WTC11 (cell line): ENCODE data around the gene PTPRN2. TPM values are rescaled to one million over a fixed set of nuclear protein-coding genes. Genes with fewer than 3 reads are reported as not detected.

Source experiments
- ATAC-seq: fragments of 200-7000 bp; cut with Tn5 transposase; 2 replicates; pipeline ENCODE4 v1.10.0; 2021; ENCODE audit warnings: mild to moderate bottlenecking, moderate library complexity
- CTCF ChIA-PET: fragments of 300-600 bp; sonication (Branson Sonifier 250); formaldehyde crosslinking; loops from one replicate; lab custom pipeline; 2021; ENCODE audit warnings: antibody characterized with exemption; lab: Charles Lee
- POLR2A ChIA-PET: fragments of 350-600 bp; sonication (Branson Sonifier 250); formaldehyde crosslinking; loops from one replicate; lab custom pipeline; 2021; ENCODE audit warnings: antibody characterized with exemption; lab: Charles Lee
- DNase-seq: peaks from one replicate; pipeline ENCODE4 v3.0.0; 2021; ENCODE audit warnings: low spot score
- H3K27ac Mint-ChIP-seq: 2 replicates; pipeline ENCODE4 v1.8.0; 2021; ENCODE audit warnings: mixed read lengths
- H3K27me3 Mint-ChIP-seq: 2 replicates; pipeline ENCODE4 v1.8.0; 2021; ENCODE audit warnings: low read depth, mild to moderate bottlenecking, moderate library complexity, mixed read lengths
- H3K36me3 Mint-ChIP-seq: 2 replicates; pipeline ENCODE4 v1.8.0; 2021; ENCODE audit warnings: mixed read lengths
- H3K4me1 Mint-ChIP-seq: 2 replicates; pipeline ENCODE4 v1.8.0; 2022; ENCODE audit warnings: mixed read lengths
- H3K4me3 Mint-ChIP-seq: 2 replicates; pipeline ENCODE4 v1.8.0; 2021; ENCODE audit warnings: mild to moderate bottlenecking, moderate library complexity, mixed read lengths
- H3K9me3 Mint-ChIP-seq: 2 replicates; pipeline ENCODE4 v1.8.0; 2021; ENCODE audit warnings: mixed read lengths
- AFF4 ChIP-seq: sonication (generic); formaldehyde crosslinking; IDR thresholded peaks from 2 replicates; pipeline ENCODE4 v1.8.1; 2023; ENCODE audit warnings: mild to moderate bottlenecking, missing genetic modification reagents, borderline replicate concordance
- CREM ChIP-seq: sonication (generic); formaldehyde crosslinking; IDR thresholded peaks from 2 replicates; pipeline ENCODE4 v1.8.1; 2022; ENCODE audit warnings: mild to moderate bottlenecking, missing genetic modification reagents, moderate library complexity
- E2F4 ChIP-seq: sonication (generic); formaldehyde crosslinking; IDR thresholded peaks from 2 replicates; pipeline ENCODE4 v1.8.1; 2022; ENCODE audit warnings: low read depth, mild to moderate bottlenecking, moderate library complexity, missing genetic modification reagents, borderline replicate concordance
- E2F5 ChIP-seq: sonication (generic); formaldehyde crosslinking; IDR thresholded peaks from 2 replicates; pipeline ENCODE4 v1.8.1; 2022; ENCODE audit warnings: mild to moderate bottlenecking, moderate library complexity, missing genetic modification reagents
- GABPB1 ChIP-seq: sonication (generic); formaldehyde crosslinking; IDR thresholded peaks from 2 replicates; pipeline ENCODE4 v1.8.1; 2023; ENCODE audit warnings: mild to moderate bottlenecking, missing genetic modification reagents
- JAZF1 ChIP-seq: fragments of 250-450 bp; sonication (Bioruptor Pico); IDR thresholded peaks from 2 replicates; pipeline ENCODE4 v1.9.0; 2021; ENCODE audit warnings: moderate library complexity, mild to moderate bottlenecking, inconsistent platforms
- JUN ChIP-seq: sonication (generic); formaldehyde crosslinking; IDR thresholded peaks from 2 replicates; pipeline ENCODE4 v1.8.0; 2023; ENCODE audit warnings: mild to moderate bottlenecking, missing genetic modification reagents
- NR1H2 ChIP-seq: sonication (generic); formaldehyde crosslinking; IDR thresholded peaks from 2 replicates; pipeline ENCODE4 v1.9.0; 2021; ENCODE audit warnings: mild to moderate bottlenecking, moderate library complexity, missing genetic modification reagents
- SOX15 ChIP-seq: fragments of 250-450 bp; sonication (Bioruptor Pico); IDR thresholded peaks from 2 replicates; pipeline ENCODE4 v1.9.0; 2021; ENCODE audit warnings: mild to moderate bottlenecking
- SP1 ChIP-seq: sonication (generic); formaldehyde crosslinking; conservative IDR thresholded peaks from 2 replicates; pipeline ENCODE4 v1.8.1; 2022; ENCODE audit warnings: missing genetic modification reagents
- STAT6 ChIP-seq: sonication (generic); formaldehyde crosslinking; conservative IDR thresholded peaks from 2 replicates; pipeline ENCODE4 v1.8.1; 2023; ENCODE audit warnings: mild to moderate bottlenecking, low read depth, missing genetic modification reagents, moderate library complexity
- TEAD4 ChIP-seq: sonication (generic); formaldehyde crosslinking; IDR thresholded peaks from 2 replicates; pipeline ENCODE4 v1.8.0; 2022; ENCODE audit warnings: mild to moderate bottlenecking, missing genetic modification reagents
- TP53 ChIP-seq: sonication (generic); formaldehyde crosslinking; IDR thresholded peaks from 2 replicates; pipeline ENCODE4 v1.8.1; 2023; ENCODE audit warnings: mild to moderate bottlenecking, missing genetic modification reagents
- ZNF121 ChIP-seq: sonication (generic); formaldehyde crosslinking; IDR thresholded peaks from 2 replicates; pipeline ENCODE4 v1.8.0; 2023; ENCODE audit warnings: missing genetic modification reagents
- ZNF512 ChIP-seq: sonication (generic); formaldehyde crosslinking; IDR thresholded peaks from 2 replicates; pipeline ENCODE4 v1.8.1; 2022; ENCODE audit warnings: missing genetic modification reagents, borderline replicate concordance
- total RNA-seq: library from RNA; stranded (reverse); gene quantifications from 3 replicates; pipeline ENCODE4 v1.2.3, GENCODE V29; 2021

Gene PTPRN2
- total RNA-seq, 1 experiment from 2014 or later, result 4.7 TPM

GRCh38 chr7:158093156-158093796, 494.3 kb downstream of the PTPRN2 start (continued):
- TF ChIP-seq AFF4, result no peak
- no peak for TF ChIP-seq ZNF512 (CRISPR knock-in tag)
- TF ChIP-seq E2F4 (CRISPR knock-in tag), result no peak
- no peak for TF ChIP-seq GABPB1
- no peak for TF ChIP-seq ZNF121
- TF ChIP-seq NR1H2 (CRISPR knock-in tag), result no peak
- TF ChIP-seq TEAD4 (CRISPR knock-in tag), result no peak
- no peak for TF ChIP-seq SOX15 (CRISPR knock-in tag)
- no peak for TF ChIP-seq TP53 (CRISPR knock-in tag)
- no peak for TF ChIP-seq JAZF1

GRCh38 chr7:158087196-158087595, 500.4 kb downstream of the PTPRN2 start:
- H3K36me3 Mint-ChIP-seq, result peaks cover 27% of the 10 kb centered on the region
- DNase-seq, result no peak
- no peak for TF ChIP-seq JUN (CRISPR knock-in tag)
- peaks cover 7% of the 10 kb centered on the region for H3K27me3 Mint-ChIP-seq
- peaks cover 47% of the 10 kb centered on the region for H3K9me3 Mint-ChIP-seq
- no peak for ATAC-seq
- peaks cover 9% of the 10 kb centered on the region for H3K4me1 Mint-ChIP-seq
- ChIA-PET CTCF (no interaction called here), POLR2A (no interaction called here)
- peak overlapping the region; percentile 45; the same call in 1 of the 2 replicates for H3K27ac Mint-ChIP-seq
- no peak overlapping the region for H3K4me3 Mint-ChIP-seq

- no peak overlapping the region for H3K4me3 Mint-ChIP-seq
- ChIA-PET POLR2A (no interaction called here), CTCF (no interaction called here)
- ATAC-seq (no peak), DNase-seq (no peak)
- peaks cover 48% of the 10 kb centered on the region for H3K9me3 Mint-ChIP-seq
- peaks cover 32% of the 10 kb centered on the region for H3K36me3 Mint-ChIP-seq
- H3K27ac Mint-ChIP-seq, result no peak overlapping the region
- peaks cover 7% of the 10 kb centered on the region for H3K27me3 Mint-ChIP-seq
- TF ChIP-seq SP1 (CRISPR knock-in tag), result no peak
- H3K4me1 Mint-ChIP-seq, result peaks cover 9% of the 10 kb centered on the region
Measured at GRCh38 chr7:158085741-158086695, 501.6 kb downstream of the PTPRN2 start.

- no peak overlapping the region for H3K27ac Mint-ChIP-seq
- peaks cover 9% of the 10 kb centered on the region for H3K4me1 Mint-ChIP-seq
- H3K4me3 Mint-ChIP-seq, result no peak overlapping the region
- H3K9me3 Mint-ChIP-seq, result peaks cover 36% of the 10 kb centered on the region
- CTCF ChIA-PET, result no interaction called here
- ATAC-seq (no peak), DNase-seq (no peak)
- POLR2A ChIA-PET, result no interaction called here
- TF ChIP-seq STAT6 (CRISPR knock-in tag), result no peak
- TF ChIP-seq ZNF121, result no peak
- no peak for TF ChIP-seq SP1 (CRISPR knock-in tag)
- TF ChIP-seq E2F5 (CRISPR knock-in tag), result no peak
- TF ChIP-seq CREM (CRISPR knock-in tag), result no peak
- peaks cover 26% of the 10 kb centered on the region for H3K36me3 Mint-ChIP-seq
- peaks cover 4% of the 10 kb centered on the region; the same call in 1 of the 2 replicates for H3K27me3 Mint-ChIP-seq
Measured at GRCh38 chr7:158084555-158084954, 503.1 kb downstream of the PTPRN2 start.
